Fibroblast of upper back skin (primary cell): ENCODE data around the gene KRTAP23-1.

Experiments
- DNase-seq: peaks from one replicate; pipeline ENCODE4 v3.0.0-alpha.2; 2013

The KRTAP23-1 gene

DNA sequence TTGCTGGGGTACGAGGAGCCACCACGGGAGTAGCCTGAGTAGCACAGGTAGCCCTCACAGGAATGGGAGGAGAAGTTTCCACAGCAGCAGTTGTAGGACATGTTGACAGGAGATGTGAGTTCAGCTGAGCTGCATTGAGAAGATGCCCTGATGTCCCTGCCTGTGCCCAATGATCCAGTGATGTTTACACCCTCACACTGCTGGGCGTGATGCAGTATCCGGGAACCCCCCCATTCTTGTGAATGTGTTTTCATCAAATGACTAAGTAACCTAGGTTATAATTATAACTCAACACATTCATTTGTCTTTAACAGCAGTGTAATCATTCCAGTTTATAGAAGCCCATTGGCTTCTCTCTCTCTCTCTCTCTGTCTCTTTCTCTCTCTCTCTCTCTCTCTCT lies at the start of gene KRTAP23-1:
TSS of gene KRTAP23-1 (minus strand) at position 101 of the 400 bp plus-strand sequence. CDS start at position 101, 0 bp downstream.
- DNase-seq = no peak

- DNase-seq = no peak
These were observed 47.3 kb upstream of the KRTAP23-1 start, which contains the start of gene KRTAP13-1 for GRCh38 chr21:30395731-30396130. KRTAP13-1 (plus strand) TSS chr21:30396031; CDS start chr21:30396087, 56 bp downstream.

DNA sequence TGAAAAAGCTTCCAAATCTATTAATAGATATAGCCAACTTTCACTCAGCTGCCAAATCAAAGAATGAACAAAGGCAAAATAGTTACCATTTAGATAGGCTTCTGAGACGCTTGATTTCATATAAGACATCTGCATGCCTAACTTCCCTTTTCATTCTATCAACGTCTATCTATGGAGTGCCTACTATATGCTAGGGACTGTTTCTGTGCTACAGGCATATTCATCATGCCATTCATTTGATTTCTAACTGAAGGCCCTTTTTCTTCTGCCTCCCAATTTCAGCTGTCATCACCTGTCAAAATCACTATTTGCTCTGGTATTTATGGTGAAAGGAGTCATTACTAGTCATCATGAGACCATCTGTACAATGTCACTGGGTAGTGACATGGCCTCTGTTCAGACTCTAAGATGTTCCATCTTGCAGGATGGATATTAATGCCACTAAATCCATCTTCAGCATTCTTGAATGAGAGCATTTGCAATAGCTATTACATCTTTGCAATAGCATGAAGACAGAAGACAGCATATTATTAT lies 43.2 kb upstream of the KRTAP23-1 start:
- no peak for DNase-seq

DNA sequence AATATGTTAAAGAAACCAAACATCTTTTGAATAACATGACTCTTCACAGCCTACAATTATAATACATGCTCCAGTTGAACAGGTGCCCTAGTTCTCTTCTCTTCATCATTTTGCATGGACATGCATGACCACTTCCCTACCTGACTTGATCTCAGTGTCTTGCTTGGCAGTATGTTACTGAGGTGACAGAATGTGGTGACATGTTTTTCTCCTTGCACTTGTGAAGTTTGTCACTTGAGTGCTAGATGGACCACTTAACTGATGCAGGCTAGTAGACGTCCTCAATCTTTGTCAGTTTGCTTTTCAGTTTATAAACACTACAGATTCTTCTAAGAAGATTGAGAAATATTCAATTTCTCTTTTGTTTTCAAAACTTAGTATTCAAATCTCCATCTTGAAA lies 33.8 kb upstream of the KRTAP23-1 start:
- DNase-seq = no peak

- DNase-seq = no peak
These were observed 23.8 kb upstream of the KRTAP23-1 start, which contains the start of gene KRTAP13-2 for GRCh38 chr21:30372139-30372770. KRTAP13-2 (minus strand) TSS chr21:30372271; CDS start chr21:30372213, 58 bp downstream.

DNA sequence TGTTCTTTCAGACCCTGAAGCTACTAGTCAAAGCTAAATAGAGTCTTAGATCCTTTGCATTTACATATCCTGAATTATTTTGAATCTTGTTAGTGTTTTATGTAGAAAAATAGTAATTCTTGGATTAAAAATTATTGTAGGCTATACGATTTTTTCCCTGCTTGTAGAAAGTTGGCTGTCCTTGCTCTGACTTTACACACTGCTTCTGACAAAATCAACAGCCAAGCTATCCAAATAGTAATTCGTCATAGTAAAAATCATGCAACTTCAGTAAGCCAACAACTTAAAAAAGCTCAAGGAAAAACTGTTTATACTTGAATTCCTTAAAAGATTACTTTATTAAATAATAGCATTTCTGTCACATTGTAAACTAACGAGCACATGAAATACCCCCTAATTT lies 7.5 kb upstream of the KRTAP23-1 start:
- DNase-seq = no peak

GRCh38 chr21:30354308-30355005 lies 6.1 kb upstream of the KRTAP23-1 start:
- no peak for DNase-seq

DNA sequence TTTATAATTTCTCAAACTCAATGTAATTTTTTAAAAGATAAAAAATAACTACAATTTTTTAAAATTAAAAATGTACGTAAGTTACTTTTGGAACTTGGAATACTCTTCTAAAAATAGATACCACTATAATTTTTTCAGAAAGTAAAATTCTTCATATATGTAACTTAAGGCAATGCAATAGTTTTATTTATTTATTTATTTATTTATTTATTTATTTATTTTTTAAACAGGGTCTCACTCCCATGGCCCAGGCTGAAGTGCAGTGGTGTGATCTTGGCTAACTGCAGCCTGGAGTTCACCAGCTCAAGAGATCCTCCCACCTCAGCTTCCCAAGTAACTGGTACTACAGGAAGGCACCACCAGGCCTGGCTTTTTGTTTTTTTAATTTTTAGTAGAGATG lies 3.1 kb upstream of the KRTAP23-1 start:
- DNase-seq = no peak

DNA sequence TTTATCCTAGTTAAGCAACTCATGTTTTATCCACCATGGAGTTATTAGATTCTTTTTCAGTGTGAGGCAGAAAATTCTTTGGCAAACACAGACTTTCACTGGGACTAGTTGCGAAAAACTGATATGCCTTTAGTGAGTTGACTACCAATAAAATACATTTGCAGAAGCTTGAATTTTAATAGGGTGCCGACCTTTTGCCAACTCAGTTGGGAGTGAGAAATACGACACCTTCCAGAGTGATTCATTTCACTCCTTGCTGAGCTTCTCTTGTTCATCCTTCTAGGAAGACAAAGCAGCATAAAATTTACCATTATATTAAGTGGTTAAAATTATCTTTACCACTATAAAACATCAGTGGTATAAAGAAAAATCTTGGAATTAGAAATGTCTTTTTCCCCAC lies 1.2 kb upstream of the KRTAP23-1 start:
- peak; percentile 3 for DNase-seq

- DNase-seq = no peak
These were observed 3.4 kb downstream of the KRTAP23-1 start for GRCh38 chr21:30345014-30345413.

GRCh38 chr21:30340714-30341573 lies 7.5 kb downstream of the KRTAP23-1 start:
- DNase-seq = peak; percentile 32

DNA sequence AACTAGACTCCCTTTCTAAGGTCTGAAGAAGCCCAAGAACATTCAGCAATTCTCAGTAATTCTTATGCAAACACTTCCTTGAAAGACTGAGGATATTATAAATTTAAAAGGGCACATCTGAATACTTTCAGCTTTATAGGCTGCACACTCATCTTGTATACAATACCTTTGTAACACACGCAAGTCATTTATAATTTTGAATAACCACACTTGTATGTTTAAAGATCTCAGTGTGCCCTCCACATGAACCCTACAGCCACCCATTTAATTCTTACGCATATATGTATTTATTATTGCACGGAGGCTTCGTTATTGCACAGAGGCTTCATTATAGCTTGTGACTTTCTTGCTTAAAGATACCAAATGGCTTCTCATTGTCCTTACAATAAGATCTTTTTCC lies 9.7 kb downstream of the KRTAP23-1 start:
- DNase-seq = no peak

DNA sequence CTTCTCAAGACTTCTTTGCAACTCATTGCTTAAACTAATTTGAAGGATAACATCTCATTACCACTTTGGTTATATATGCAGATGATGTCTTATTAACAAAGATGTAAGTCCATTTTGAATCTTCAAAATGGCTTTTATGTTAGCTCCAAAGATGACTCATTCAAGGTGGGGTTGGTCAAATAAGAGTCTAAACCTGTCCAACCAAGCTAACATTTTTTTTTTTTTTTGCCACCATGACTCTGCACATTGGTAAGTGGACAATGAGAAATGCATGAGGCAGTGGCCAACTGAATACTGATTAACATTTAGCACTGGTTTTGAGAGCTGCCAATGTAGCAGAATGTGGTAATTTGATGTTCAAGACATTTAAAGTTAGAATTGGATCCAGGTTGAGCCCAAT lies 10.6 kb downstream of the KRTAP23-1 start:
- no peak for DNase-seq

- DNase-seq = no peak
These were observed 11.1 kb downstream of the KRTAP23-1 start, which contains the start of gene KRTAP27-1 for GRCh38 chr21:30337276-30337744. KRTAP27-1 (minus strand) TSS chr21:30337694; CDS start chr21:30337668, 26 bp downstream.

- DNase-seq = peak; percentile 55
These were observed 11.8 kb downstream of the KRTAP23-1 start for GRCh38 chr21:30336596-30336995.

- no peak for DNase-seq
These were observed 14.7 kb downstream of the KRTAP23-1 start for GRCh38 chr21:30333736-30334135.

DNA sequence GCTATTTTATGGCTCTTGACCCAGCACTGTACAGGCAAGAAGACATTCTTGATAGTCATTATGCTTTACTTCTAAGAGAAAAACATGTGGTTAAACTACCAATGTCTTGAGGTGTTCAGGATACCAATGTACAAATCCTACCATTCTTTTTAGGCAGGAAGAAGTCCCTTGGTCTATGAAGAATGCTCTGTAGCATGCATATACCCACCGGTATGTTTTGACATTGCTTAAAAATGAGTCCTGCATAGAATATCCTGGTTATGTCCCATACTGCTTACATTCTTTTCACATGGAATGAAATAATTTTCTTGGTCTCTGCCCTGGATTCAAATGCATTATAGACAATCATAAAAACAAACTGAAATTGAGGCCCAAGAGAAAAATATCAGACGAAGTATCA lies 15.7 kb downstream of the KRTAP23-1 start:
- peak; percentile 16 for DNase-seq

- DNase-seq = peak; percentile 34
These were observed 19.1 kb downstream of the KRTAP23-1 start for GRCh38 chr21:30329203-30329875.

- DNase-seq = no peak
These were observed 22.0 kb downstream of the KRTAP23-1 start for GRCh38 chr21:30326390-30326789.

DNA sequence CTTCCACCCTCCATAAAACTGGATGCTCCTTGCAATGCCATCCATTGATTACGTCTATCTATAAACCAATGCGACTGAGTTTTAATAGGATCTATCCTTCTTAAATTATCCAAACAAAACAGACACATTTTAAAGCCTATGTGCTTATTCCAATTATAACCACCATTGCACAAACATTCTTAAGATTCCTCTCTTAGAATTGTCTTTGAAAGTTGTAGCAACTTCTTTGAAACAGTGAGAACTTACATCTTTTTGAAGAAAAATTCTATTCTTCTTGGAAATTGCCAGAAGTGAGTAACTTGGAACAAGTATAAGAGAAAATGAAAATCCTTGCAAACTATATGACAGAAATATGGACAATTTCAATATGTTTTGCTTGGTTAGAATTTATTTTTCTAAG lies 28.2 kb downstream of the KRTAP23-1 start, which contains the start of gene KRTAP26-1:
TSS of gene KRTAP26-1 (minus strand) at position 101 of the 400 bp plus-strand sequence. CDS start 280 bp downstream, outside the sequence.
- DNase-seq = no peak

DNA sequence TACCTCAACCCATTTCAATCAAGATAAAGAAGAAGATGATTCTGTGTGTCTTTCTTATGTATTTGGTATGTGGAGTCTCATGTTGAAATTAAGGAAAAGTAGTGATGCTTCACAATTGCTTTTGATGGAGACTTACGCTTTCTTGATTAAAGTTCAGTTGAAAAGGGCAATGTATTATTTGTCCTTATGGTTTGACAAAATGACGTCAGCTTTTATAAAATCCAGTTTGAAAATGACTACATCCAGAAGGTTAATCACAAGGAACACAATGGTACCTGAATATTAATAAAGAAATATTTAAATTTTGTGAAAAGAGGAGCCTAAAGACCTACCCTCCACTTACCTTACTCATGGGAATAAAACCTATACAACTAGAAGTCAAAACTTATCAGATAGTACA lies 32.7 kb downstream of the KRTAP23-1 start:
- DNase-seq = no peak

- no peak for DNase-seq
These were observed 41.5 kb downstream of the KRTAP23-1 start for GRCh38 chr21:30306884-30307283.
